Ramos (cell line): ENCODE data around the gene HAO1.
"Not testable (repeated sequence)": the region's sequence is repeated elsewhere in the genome, so short reads cannot be mapped to it uniquely, and the experiment has no call there.

Experiments used
- in situ Hi-C: fragments of 300-500 bp; cut with MboI; formaldehyde crosslinking; loops from one replicate; pipeline ENCODE4 v1.14.3; 2022; ENCODE audit warnings: low sequenced_read_pairs; ENCODE audit not compliant: unreplicated experiment

HAO1 gene

GRCh38 chr20:7859356-7859802 lies 80.9 kb downstream of the HAO1 start:
- in situ Hi-C loops, result no loop called here

GRCh38 chr20:7858734-7859250 lies 81.5 kb downstream of the HAO1 start:
- in situ Hi-C loops, result no loop called here

GRCh38 chr20:7856756-7857155 lies 83.5 kb downstream of the HAO1 start:
- in situ Hi-C loops, result no loop called here

DNA sequence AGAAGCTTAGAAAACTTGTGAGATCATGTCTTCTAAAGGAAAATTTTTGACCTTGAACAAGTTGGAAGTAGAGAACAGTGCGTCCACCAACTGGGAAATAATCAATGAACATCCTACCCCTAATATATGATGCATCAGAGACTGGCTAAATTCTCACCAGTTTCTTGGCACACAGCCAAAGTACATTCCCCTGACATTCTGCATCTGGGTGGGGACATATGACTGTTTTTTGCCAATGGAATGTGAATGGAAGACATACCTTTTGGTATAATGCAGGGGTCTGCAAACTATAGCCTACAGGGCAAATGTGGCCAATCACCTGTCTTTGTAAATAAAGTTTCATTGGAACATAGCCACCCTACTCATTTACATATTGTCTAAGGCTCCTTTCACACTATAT lies 84.7 kb downstream of the HAO1 start:
- in situ Hi-C loops, result no loop called here

- in situ Hi-C loops, result no loop called here
Measured at GRCh38 chr20:7853493-7853892, 86.8 kb downstream of the HAO1 start.

DNA sequence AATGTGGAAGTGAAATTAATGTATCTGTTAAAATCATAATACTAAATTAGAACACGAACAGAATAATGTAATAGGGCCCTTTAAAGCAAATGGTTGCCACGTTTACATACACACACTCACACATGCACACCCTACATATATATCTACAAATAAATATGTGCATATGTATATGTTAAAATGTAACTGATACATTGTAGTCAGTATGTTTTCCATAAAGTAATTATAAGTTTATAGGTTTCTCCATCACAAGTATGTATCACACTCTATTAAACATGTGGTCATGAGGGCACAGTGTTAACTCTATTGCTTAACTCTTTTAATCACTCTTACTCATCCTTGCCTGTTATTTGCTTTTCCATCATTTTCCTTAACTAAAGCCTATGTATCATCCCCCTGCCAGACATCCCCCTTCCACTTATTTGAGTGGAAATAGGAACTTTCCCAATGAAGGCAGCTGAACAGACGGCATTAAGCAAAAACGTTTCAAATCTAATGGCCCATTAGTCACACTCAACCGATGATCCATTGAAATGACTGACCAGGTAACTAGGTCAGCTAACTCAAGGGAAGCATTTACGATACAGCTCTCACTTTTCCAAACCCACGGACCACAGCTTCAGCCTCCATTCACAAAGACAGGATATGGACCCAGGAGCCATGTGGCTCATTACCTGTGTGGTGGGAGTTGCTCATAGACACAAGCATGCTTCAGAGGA lies 89.3 kb downstream of the HAO1 start:
- in situ Hi-C loops, result no loop called here

GRCh38 chr20:7849675-7850074 lies 90.6 kb downstream of the HAO1 start:
- in situ Hi-C loops, result no loop called here

- in situ Hi-C loops, result no loop called here
Measured at GRCh38 chr20:7848351-7848750, 91.9 kb downstream of the HAO1 start.

- in situ Hi-C loops, result no loop called here
Measured at GRCh38 chr20:7843613-7844012, 96.6 kb downstream of the HAO1 start.

DNA sequence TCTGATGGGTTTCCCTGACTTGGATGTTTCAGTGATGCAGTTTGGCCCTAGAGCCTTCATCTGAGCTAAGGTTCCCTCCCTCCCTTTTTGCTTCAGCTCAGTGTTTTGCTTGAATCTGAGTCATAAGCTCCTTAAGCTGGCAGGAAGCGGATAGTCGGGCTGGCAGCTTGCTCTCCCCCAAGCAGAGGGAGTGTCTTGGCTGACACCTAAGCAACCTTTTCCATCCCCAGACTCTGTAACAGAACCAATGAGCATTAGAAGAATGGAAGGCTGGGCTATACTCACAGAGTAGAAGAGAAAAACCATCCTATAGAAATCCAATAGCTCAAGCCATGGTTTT lies 98.3 kb downstream of the HAO1 start:
- in situ Hi-C loops, result no loop called here

DNA sequence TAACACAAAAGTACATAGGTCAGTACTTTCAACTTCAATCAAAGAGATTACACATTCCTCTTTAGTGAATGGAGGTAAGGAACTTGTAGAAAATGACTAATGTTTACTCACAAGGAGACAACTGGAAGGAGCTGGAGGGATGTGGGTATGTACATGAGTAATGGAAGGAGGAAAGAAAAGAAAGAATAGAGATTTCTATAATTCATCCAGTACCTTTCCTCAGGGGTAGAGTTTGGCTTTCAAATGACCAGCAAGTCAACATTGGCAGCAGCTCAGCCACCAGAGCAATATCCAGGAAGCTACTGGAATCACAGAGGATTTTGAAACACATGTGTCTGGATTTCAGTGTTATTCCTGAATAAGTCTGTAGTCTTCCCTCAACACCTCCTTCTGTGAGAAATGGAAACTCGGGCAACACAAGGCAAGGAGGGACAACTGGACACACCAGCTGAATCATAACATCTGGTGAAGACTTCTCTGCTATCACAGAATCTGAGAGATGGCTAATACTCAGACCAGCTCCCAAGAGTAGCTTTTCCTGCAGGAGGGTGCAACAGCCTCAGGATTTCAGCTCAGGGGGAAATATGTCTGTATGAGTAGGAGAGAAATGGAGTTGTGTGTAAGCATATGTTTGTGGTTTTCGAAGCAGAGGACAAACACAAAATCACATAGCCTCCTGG lies 98.8 kb downstream of the HAO1 start:
- in situ Hi-C loops, result no loop called here

DNA sequence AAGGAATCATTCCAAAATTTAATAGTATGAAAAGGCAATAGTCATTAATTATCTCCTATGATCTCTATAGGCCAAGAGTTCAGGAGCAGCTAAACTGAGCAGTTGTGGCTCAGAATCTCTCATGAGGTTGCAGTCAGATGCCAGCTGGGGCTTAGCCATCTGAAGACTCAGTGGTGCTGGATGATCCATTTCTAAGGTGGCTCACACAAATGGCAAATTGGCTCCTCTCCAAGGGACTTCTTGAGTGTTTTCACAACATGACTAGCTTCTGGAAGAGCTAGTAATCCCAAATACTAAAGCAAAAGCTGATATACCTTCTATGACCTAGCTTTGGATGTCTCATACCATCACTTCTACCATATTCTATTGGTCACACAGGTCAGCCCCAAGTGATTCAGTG lies 104.2 kb downstream of the HAO1 start:
- in situ Hi-C loops, result no loop called here

DNA sequence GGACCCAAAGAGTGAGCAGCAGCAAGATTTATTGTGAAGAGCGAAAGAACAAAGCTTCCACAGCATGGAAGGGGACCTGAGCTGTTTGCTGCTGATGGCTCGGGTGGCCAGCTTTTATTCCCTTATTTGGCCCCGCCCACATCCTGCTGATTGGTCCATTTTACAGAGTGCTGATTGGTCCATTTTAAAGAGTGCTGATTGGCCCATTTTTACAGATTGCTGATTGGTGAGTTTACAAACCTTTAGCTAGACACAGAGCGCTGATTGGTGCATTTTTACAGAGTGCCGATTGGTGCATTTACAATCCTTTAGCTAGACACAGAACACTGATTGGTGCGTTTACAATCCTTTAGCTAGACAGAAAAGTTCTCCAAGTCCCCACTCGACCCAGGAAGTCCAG lies 105.8 kb downstream of the HAO1 start:
- in situ Hi-C loops, result not testable (repeated sequence)
